Loucy (cell line): Measurements from ENCODE around the gene GARIN5A.

Source experiments
- CTCF ChIP-seq: fragments of 200-600 bp; sonication (generic); conservative IDR thresholded peaks from 2 replicates; pipeline ENCODE4 v1.5.1; 2014; ENCODE audit warnings: mild to moderate bottlenecking, antibody characterized with exemption, low read length
- EZH2phosphoT487 ChIP-seq: fragments of 200-600 bp; IDR thresholded peaks from 2 replicates; pipeline ENCODE4 v1.6.1; 2018; ENCODE audit warnings: antibody characterized with exemption, mild to moderate bottlenecking, moderate library complexity, borderline replicate concordance

- no peak for TF ChIP-seq CTCF
- no peak for TF ChIP-seq EZH2phosphoT487
Observed at GRCh38 chr19:50464348-50464747, 12.3 kb downstream of the GARIN5A start.
